ENCODE data around the gene ZNF48.

Gene ZNF48

GRCh38 chr16:30358990-30359870 lies 36.0 kb upstream of the ZNF48 start:
- no peak for DNase-seq (ENCODE audit: low read depth)

- no peak for DNase-seq (ENCODE audit: low read depth)
Observed at GRCh38 chr16:30359871-30360170, 35.4 kb upstream of the ZNF48 start.

GRCh38 chr16:30361180-30361579 lies 34.0 kb upstream of the ZNF48 start:
- no peak for DNase-seq (ENCODE audit: low read depth)

GRCh38 chr16:30365200-30365599 lies 30.0 kb upstream of the ZNF48 start:
- no peak for DNase-seq (ENCODE audit: low read depth)

GRCh38 chr16:30366511-30366910 lies 28.7 kb upstream of the ZNF48 start:
- DNase-seq (ENCODE audit: low read depth): no peak

GRCh38 chr16:30367349-30368009 lies 27.7 kb upstream of the ZNF48 start:
- DNase-seq (ENCODE audit: low read depth): no peak

- DNase-seq (ENCODE audit: low read depth): no peak
Observed at GRCh38 chr16:30368122-30368791, 27.0 kb upstream of the ZNF48 start.

GRCh38 chr16:30368792-30369090 lies 26.5 kb upstream of the ZNF48 start:
- no peak for DNase-seq (ENCODE audit: low read depth)

GRCh38 chr16:30369091-30369937 lies 25.9 kb upstream of the ZNF48 start:
- no peak for DNase-seq (ENCODE audit: low read depth)

GRCh38 chr16:30369938-30370455 lies 25.2 kb upstream of the ZNF48 start:
- DNase-seq (ENCODE audit: low read depth): no peak

GRCh38 chr16:30370456-30371247 lies 24.6 kb upstream of the ZNF48 start, which contains the start of gene TBC1D10B:
Gene TBC1D10B, minus strand, starts transcription at chr16:30370494. Its CDS starts 311 bp downstream, at chr16:30370183.
- peak; percentile 96 for DNase-seq (ENCODE audit: low read depth)

- no peak for DNase-seq (ENCODE audit: low read depth)
Observed at GRCh38 chr16:30371248-30371816, 23.9 kb upstream of the ZNF48 start.

GRCh38 chr16:30372038-30372712 lies 23.0 kb upstream of the ZNF48 start:
- DNase-seq (ENCODE audit: low read depth): no peak

GRCh38 chr16:30372725-30373124 lies 22.5 kb upstream of the ZNF48 start:
- no peak for DNase-seq (ENCODE audit: low read depth)

GRCh38 chr16:30374538-30374937 lies 20.7 kb upstream of the ZNF48 start, which contains the start of gene MYL11:
Gene MYL11, plus strand, starts transcription at chr16:30374802. Its CDS starts 56 bp downstream, at chr16:30374858.
- DNase-seq (ENCODE audit: low read depth): no peak

GRCh38 chr16:30375864-30376263 lies 19.4 kb upstream of the ZNF48 start:
- DNase-seq (ENCODE audit: low read depth): no peak

- DNase-seq (ENCODE audit: low read depth): no peak
Observed at GRCh38 chr16:30376461-30376902, 18.7 kb upstream of the ZNF48 start.

- no peak for DNase-seq (ENCODE audit: low read depth)
Observed at GRCh38 chr16:30377050-30377811, 18.0 kb upstream of the ZNF48 start.

- DNase-seq (ENCODE audit: low read depth): peak; percentile 79
Observed at GRCh38 chr16:30377812-30378235, 17.4 kb upstream of the ZNF48 start.

Measured in activated T-cell treated with anti-CD3 and anti-CD28 coated beads for 48 hours (primary cell).